CD4-positive, alpha-beta T cell treated with Interleukin-6 for 4 hours (primary cell): Measurements from ENCODE around the gene OR2F1.
"Not testable (repeated sequence)": the region's sequence is repeated elsewhere in the genome, so short reads cannot be mapped to it uniquely, and the experiment has no call there.

Source experiments
- DNase-seq: peaks from one replicate; pipeline ENCODE4 v3.0.0-alpha.2; 2020; ENCODE audit warnings: mixed read lengths

OR2F1 gene

GRCh38 chr7:143958781-143959180 is 4.1 kb downstream of the OR2F1 start:
- no peak for DNase-seq

- DNase-seq: no peak
Observed at GRCh38 chr7:143960813-143961610, 6.4 kb downstream of the OR2F1 start.

- no peak for DNase-seq
Observed at GRCh38 chr7:143965280-143965679, 10.6 kb downstream of the OR2F1 start.

GRCh38 chr7:143967398-143967797 is 12.8 kb downstream of the OR2F1 start:
- no peak for DNase-seq

DNA sequence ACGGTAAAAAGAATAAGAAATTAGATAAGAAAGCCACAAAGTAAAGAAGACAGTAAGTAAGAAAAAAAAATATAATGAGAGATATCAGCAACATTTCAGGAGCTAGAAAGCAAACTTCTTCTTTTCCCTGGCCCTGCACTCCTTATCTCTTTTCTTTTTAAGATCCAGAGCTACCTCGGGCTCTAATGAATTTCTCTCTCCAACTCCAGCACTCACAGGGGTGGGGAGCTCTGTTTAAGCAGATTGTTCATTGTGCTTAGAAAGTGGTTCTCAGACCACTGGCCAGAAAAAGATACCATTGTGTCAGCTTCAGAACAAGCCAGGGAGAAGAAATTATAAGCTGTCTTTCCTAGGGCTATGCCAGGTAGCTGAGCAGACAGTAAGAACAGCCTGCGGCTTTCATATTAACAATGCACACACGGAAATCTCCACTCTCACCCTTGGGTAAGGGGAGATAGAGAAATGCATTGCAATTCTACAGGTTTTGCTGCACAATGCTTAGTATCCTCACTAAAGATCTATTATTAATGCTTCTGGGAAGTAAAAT is 19.3 kb downstream of the OR2F1 start:
- DNase-seq: no peak

- DNase-seq: no peak
Observed at GRCh38 chr7:143974459-143974858, 19.8 kb downstream of the OR2F1 start.

- no peak for DNase-seq
Observed at GRCh38 chr7:143975617-143976016, 21.0 kb downstream of the OR2F1 start.

- DNase-seq: no peak
Observed at GRCh38 chr7:143978585-143978984, 23.9 kb downstream of the OR2F1 start.

DNA sequence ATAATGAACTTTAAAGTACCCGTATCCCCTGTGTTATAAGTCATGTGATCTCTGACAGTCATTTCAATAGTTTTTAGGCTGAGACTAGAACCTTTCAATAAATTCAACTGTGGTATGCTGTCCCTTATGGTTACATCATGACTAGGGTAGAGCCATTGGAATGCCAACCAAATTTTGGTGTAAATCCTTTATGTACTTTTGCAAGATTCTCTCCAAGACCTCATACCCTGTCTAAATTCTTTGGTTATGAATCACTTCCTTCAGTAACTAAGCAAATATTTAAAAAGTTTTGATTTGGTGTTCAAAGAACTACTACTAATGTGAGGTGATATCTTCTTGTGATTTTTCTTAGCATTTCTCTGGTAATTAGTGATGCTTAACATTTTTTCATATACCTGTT is 24.7 kb downstream of the OR2F1 start:
- DNase-seq: no peak

DNA sequence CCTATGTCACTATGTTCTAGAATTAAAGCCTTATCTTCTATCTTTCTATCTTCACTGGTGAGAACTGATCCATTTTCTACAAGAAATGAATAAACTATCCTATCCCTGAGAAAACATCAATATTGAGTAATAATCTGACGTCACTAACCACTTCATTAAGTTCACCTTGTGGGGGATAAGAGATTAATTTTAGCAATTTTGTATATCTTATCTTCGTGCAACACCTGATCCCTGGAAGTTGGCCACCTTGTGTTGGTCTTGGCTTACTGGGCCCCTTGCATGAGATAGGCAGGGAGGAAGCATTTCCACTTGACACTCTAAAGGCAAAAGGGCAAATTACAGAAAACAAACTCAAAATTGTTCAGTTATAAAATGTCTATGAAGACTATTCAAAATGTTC is 25.4 kb downstream of the OR2F1 start:
- no peak for DNase-seq

- DNase-seq: no peak
Observed at GRCh38 chr7:143980746-143981510, 26.3 kb downstream of the OR2F1 start.

GRCh38 chr7:143983960-143984359 is 29.3 kb downstream of the OR2F1 start:
- no peak for DNase-seq

- no peak for DNase-seq
Observed at GRCh38 chr7:143987513-143987912, 32.9 kb downstream of the OR2F1 start.

DNA sequence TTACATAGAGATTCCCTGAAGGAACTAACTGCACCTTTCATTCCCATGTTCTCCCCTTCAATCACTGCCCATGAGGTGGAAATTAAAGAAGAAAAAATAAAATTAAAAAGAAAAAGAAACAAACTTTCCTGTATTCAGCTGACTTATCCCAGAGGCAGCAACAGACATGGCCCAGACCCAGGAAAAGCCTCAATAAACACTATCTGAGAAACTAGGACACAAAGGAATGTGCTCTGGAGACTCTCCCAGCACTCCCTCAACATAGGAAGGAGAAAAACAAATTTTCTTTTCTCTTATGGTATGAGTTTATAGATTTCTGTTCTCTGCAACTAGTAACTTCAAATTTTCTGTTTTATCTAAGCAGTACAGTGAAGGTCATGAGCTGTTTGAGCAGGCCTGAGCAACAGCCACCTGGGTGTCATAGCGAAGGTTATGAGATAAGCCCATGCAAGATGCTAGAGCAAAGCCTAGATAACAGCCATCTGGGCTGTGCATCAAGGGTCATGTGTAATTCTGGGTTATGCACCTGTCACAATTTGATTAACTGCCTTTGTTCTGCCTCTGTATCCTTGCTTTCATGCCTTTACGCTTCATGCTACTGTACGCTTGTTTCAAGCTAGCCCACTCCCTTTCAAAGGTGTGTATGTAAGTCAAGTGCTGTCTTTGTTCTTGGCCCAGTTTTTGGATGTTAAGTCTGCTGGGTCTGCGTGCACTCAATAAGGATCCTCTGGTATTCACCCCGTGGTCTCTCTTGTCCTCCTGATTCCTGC is 34.5 kb downstream of the OR2F1 start:
- DNase-seq: no peak

DNA sequence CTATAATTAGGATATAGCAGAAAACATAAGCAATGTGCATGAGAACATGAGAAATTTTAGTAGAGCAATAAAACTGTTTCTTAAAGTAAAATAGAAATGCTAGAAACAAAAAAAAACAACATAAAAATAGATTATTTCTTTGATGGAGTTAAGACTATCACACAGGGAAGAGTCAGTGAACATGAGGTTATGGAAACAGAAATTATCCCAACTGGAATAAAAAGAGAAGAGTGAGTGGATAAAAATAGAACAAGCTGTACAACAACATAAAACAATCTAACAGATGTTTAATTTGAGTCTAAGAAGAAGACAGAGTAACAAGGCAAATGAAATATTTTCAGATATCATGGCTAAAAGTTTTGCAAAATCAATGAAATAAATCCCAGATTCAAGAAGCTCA is 38.0 kb downstream of the OR2F1 start:
- no peak for DNase-seq

- DNase-seq: no peak
Observed at GRCh38 chr7:143993924-143994323, 39.3 kb downstream of the OR2F1 start.

DNA sequence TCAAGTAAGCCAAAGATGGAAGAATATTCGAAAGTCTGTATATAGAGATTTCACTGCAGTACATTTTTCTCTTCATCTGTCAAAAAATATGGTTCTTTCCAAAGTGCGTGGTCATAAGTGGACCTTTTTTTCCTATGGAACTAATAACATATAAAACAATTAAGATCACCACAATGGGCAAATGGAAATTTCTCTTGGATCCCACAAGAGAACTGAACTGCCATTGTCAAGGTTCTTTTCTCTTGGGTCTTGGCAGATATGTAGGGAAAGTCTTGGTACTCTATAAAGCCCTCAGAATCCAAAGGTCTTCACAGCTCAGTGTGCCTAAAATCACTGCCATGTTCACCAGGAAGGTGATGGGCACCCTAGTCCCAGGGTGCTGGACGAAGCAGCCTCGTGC is 45.4 kb downstream of the OR2F1 start, which contains the start of gene OR6B1:
Gene OR6B1, plus strand, starts transcription at position 301 of the 400 bp plus-strand sequence. CDS start 3,677 bp downstream, outside the sequence.
- no peak for DNase-seq

DNA sequence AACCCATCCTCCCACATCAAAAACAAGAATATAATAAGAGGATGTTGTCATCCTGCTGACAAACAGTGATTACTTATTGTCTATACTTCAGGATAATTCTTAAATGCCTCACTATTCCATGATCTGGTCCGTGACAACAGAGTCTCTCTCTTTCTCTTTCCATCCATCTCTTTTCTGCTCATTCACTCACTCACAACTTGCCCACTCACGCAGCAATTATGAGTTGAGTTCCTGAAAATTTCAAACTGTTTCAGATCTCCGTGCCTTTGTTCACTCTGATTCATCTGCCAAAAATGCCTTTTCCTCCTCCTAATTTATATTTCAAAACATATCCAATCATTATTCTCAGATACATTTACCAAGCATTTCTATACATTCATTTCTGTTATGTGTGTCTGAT is 46.9 kb downstream of the OR2F1 start:
- no peak for DNase-seq

- no peak for DNase-seq
Observed at GRCh38 chr7:144004703-144005102, 50.1 kb downstream of the OR2F1 start.

DNA sequence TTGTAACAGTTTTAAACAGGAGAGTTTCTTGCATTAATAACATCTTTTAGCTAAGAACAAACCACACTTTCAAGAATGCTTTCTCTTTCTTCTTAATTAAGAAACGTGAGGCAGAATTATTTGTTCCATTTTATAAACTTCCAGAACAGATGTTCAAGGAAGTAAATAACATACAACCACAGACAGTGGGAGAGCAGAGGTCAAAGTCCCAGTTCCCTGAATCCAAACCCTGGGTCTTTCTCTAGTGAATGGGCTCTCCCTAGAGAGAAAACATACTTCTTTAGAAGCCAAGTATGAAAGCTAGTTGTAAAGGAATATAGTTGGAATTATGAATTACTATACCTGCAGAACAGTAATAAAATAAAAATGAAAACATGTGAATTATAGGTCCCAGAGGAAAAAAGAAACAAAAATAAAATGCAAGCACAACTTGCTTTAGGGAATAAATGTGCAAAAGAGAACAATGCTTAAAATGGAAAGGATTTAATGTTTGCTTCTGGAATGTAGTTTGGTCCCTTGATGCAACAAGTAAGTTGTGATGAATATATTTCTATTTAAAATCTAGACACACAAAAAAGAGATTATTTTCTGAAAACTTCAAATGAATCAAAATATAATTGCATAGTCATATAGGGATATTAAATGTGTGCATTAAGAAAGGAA is 51.5 kb downstream of the OR2F1 start:
- DNase-seq: no peak

DNA sequence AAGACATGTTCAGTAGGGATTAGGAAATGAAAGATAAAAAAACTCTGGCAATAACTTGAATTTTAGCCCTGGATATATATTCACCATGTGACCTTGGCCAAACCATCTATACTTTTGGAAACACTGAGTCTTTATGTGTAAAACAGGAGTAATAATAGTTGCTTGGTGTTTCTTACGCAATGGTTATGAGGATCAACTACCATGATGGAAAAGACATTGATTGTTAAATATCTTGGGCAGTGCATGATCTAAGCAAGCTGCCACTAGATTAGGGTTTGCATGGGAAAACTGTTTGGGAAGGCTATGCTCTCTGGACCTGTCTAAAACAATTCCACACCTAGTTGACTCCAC is 52.0 kb downstream of the OR2F1 start:
- DNase-seq: no peak

DNA sequence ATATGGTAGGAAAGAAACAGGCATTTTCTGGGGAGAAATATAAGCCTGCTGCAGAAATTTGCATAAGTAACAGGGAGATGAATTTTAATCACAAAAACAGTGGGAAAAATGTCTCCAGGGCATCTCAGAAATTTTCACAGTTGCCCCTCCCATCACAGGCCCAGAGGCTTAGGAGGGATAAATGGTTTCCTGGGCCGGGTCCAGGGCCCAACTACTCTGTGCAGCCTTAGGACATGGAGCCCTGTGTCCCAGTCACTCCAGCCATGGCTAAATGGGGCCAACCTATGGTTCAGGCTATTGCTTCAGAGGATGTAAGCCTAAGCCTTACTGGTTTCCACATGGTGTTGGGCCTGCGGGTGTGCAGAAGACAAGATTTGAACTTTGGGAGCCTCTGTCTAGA is 54.7 kb downstream of the OR2F1 start:
- DNase-seq: no peak

DNA sequence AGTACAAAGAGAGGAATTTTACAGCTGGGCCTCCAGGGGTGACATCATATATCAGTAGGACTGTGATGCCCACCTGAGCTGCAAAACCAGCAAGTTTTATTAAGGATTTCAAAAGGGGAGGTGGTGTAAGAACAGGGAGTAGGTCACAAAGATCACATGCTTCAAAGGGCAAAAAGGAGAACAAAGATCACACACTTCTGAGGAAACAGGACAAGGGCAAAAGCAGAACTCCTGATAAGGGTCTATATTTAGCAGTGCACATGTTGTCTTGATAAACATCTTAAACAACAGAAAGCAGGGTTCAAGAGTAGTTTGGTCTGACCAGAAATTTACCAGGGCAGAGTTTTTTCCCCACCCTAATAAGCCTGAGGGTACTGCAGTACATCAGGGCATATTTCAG is 55.4 kb downstream of the OR2F1 start:
- DNase-seq: not testable (repeated sequence)
